ENCODE results near the gene POTEJ.
"Not testable (repeated sequence)": the region's sequence is repeated elsewhere in the genome, so short reads cannot be mapped to it uniquely, and the experiment has no call there.

POTEJ gene

GRCh38 chr2:130601648-130602302 lies 9.5 kb upstream of the POTEJ start:
- DNase-seq (ENCODE audit: low read depth), result not testable (repeated sequence)

DNA sequence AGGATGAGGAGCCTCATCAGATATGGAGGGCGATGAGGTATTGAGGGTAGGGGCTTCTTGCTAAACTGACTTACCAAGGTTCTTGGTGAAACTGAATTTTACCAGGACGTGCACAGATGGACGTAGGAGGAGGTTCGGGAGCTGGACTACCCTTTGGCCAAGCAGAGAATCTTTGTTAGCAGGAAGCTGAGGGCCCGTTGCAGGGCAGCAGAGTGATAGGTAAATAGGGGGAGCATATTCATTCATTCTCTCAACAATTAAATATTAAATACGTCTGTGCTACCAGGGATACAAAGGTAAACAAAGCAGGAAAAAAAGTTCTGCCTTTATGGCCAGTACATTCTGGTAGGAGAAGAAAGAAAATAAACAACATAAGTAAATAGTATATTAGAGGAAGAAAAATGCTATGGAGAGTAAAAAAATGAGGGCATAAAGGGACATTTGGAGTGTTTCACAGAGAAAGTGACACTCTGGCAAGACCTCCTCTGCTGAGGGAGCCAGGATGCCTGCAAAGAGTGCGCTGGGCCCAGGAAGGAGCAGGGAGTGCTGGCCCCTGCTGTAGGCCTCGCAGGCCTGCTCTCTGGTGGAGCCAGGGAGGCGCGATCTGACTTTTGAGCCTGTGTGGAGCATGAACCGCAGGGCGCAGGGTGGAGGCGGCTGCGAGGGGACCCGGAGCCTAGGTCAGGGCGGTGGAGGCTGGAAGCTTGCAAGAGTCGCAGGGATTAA lies 2.8 kb upstream of the POTEJ start:
- not testable (repeated sequence) for DNase-seq (ENCODE audit: low read depth)

DNA sequence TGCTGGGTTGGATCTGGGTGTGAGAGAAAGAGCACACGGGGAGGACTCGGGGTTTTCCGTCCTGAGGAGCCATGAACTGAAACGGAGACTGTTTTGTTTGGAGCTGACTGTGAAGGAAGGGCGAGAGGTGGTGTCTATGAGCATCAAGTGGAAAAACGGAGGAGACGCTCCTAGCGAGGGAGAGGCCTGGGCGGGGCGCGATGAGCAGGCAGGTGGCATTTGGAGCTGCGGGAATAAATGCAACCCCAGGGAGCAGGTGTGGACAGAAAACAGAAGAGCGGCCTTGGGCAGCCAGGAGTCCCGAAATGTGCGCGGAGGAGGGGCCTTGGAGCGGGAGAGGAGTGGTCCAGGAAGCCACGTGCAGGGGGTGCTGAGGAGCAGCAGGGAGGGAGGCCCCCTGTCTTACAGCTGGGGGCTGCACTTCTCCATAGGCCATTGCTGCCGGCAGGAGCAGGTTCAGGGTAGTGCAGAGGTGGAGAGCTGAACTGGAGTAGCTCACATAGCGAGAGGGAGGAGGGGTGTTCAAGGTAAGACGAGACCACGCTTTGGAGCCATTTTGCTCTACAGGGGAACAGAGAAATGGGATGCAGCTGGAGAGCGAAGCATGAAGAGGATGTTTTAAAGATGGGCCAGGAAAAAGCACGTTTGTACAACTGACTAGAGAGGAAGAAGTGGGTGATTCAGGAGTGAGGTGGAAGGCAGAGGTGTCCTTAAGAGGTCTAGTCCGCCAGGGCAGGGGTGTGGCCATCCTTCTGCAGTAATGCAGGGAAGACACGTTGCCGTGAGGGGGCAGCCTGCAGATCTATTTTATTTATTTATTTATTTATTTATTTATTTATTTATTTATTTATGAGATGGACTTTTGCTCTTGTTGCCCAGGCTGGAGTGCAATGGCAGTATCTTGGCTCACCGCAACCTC lies 2.0 kb upstream of the POTEJ start:
- DNase-seq (ENCODE audit: low read depth), result not testable (repeated sequence)

- not testable (repeated sequence) for DNase-seq (ENCODE audit: low read depth)
Observed at GRCh38 chr2:130610486-130610885, 754 bp upstream of the POTEJ start.

- DNase-seq (ENCODE audit: low read depth), result not testable (repeated sequence)
Observed at GRCh38 chr2:130628784-130629475, 17.7 kb downstream of the POTEJ start.

DNA sequence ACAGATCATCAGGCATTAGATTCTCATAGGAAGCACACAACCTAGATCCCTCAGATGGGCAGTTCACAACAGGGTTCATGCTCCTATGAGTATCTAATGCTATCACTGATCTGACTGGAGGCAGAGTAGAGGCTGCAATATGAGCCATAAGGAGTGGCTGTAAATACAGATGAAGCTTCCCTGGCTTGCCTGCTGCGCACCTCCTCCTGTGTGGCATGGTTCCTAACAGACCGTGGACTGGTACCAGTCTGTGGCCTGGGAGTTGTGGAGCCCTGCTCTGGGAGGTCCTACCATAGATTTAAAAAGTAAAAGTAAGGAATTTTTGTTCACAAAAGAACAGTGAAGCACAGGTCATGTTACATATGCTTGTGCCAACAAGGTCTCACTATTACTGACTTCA lies 27.7 kb downstream of the POTEJ start:
- not testable (repeated sequence) for DNase-seq (ENCODE audit: low read depth)

DNA sequence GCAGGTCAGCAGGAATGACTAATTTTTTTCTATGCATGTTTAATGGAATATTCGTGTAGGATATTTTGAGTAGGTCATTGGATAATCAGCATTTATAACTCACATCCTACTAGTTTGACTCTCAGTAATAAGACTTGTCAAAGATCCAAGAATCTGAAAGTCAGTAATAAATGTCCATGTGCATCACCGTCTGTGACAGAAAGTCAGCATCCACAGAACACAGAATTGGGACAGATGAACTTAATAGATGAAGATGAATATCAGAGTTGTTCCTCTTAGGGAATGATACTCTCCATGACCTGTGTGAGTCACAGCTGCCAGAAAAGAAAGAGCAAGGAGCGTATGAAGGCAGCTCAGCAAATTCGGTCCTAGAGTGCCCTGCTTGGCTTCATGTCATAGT lies 30.4 kb downstream of the POTEJ start:
- not testable (repeated sequence) for DNase-seq (ENCODE audit: low read depth)

DNA sequence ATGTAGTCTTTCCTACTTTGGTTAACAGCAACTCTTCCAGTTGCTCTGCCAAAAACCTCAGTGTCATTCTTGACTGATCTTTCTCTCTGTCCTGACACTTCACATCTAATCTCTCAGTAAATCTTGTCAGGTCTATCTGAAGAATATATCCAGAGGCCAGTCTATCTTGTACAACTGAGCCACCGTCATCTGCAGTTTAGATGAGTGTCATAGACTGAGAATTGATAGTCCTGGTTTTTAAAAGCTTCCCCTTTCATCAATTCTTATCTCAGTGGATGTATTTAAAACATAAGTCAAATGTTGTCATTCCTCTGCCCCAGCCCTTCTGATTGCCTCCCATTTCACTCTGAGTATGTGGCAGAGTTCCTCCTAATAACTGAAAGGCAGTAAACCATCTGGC lies 38.0 kb downstream of the POTEJ start:
- DNase-seq (ENCODE audit: low read depth), result not testable (repeated sequence)

- not testable (repeated sequence) for DNase-seq (ENCODE audit: low read depth)
Observed at GRCh38 chr2:130664506-130664905, 53.3 kb downstream of the POTEJ start.

DNA sequence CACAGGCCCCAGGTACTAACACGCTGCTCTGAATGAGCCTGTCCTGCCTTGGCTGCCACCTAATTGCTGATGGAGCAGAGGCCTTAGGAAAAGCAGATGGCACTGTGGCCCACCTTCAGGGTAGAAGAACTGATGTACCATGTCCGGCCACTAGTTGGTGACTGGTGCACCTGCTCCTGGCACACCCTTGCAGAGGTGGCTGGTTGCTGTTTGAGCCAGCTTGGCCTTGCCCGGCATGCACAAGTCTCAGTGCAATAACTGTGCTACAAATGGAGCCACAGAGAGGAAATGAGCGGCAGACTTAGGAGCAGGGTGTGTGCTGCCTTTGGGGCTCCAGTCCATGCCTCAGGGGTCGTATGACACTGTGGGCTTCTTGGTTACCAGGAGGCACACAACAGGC lies 54.4 kb downstream of the POTEJ start:
- DNase-seq (ENCODE audit: low read depth), result not testable (repeated sequence)

DNA sequence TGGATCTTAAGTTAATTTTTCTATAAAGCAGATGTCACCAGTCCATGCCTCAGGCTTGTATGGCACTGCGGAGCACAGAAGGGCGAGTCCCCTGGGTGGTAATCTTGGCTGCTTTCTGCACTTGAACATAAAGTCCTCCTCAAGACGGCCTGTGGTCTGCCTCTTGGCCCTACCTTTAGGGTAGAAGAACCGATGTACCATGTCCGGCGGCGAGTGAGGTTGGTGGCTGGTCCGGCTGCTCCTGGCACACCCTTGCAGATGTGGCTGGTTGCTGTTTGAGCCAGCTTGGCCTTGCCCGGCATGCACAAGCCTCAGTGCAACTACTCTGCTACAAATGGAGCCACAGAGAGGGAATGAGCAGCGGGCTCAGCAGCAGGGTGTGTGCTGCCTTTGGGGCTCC lies 56.3 kb downstream of the POTEJ start:
- DNase-seq (ENCODE audit: low read depth), result not testable (repeated sequence)

- DNase-seq (ENCODE audit: low read depth), result not testable (repeated sequence)
Observed at GRCh38 chr2:130670026-130670745, 58.9 kb downstream of the POTEJ start.

DNA sequence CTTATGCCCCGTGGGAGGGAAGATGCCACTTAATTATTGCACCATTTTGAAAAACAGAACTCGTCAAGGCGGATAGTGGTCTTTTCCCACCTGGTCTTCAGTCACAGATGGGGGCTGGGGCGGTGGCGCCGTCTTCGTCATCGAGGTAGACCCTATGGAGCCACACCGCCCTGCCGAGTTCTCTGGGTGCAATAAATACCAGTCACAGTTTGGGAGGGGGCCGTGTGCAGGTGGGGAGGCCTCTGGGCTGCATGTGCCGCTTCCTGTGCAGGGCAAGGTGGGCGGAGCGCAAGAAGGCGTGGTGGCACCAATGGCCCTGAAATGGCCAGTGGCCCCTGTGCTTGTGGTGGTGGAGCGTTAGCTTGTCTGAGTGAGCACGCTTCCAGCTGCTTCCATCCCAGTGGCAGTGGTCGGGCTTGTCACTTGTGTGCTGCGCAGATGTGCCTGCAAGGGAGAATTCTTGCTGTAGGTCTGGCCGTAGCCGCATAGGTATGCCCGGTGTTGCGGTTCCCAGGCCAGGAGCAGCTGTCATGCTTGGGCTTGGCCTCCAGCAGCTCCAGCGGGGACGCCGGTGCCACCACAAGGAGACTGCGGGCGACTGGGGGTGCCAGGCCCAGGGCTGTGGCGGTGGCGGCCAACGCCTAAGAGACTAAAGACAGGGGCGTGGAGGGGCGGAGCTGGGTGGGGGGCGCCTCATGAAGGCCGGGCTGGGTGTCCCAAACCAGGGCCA lies 81.0 kb downstream of the POTEJ start:
- not testable (repeated sequence) for DNase-seq (ENCODE audit: low read depth)

DNA sequence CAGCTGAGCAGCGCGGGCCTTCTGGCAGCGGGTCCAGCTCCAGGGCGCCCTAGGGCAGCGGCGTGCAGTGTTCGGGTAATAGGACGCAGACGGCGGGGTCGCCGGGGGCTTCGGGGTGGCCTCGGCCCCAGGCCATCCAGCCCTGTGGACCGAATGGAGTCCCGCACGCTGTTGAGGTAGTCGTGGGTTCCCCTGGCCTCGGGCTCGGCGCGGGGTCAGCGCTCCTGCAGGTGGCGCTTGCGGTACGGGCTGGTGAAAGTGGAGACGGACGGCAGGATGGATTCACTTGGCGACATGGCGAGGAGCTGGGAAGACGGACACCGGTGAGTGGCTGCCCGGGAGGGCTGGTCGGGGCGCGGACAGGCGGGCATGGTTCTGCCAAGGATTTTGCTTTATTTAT lies 82.2 kb downstream of the POTEJ start:
- DNase-seq (ENCODE audit: low read depth), result not testable (repeated sequence)

DNA sequence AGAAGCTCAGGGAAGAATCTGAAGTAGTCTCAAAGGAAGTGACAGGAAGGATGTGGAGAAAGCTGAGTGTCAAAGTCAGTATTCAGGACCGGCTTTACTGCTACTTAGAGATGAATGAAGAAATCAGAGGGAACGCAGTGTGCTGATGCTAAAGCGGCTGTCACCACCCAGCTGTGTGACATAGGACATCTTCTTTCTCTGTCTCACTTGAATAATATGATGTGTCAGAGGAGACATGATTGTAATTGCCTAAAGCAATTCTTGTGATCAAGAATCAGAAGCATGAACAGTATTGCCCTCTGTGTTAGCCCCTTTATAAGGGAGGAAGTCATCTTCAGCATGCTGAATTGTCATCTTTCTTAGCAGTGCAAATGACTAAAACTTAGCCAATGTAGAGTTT lies 92.0 kb downstream of the POTEJ start:
- not testable (repeated sequence) for DNase-seq (ENCODE audit: low read depth)

Measured in activated T-cell treated with anti-CD3 and anti-CD28 coated beads for 24 hours (primary cell).